ENCODE results near the gene C14orf39.

Gene C14orf39

GRCh38 chr14:60485598-60486251 is at the start of gene C14orf39:
TSS of gene C14orf39 (minus strand) at chr14:60486063. CDS start at chr14:60485078, 985 bp downstream.
- peak; percentile 61 for DNase-seq

- no peak for DNase-seq
Observed at GRCh38 chr14:60532442-60532841, 46.6 kb upstream of the C14orf39 start.

- DNase-seq, result peak; percentile 57
Observed at GRCh38 chr14:60515511-60516289, 29.8 kb upstream of the C14orf39 start.

GRCh38 chr14:60514741-60515491 is 29.1 kb upstream of the C14orf39 start:
- DNase-seq, result peak; percentile 58

- DNase-seq, result no peak
Observed at GRCh38 chr14:60514378-60514740, 28.5 kb upstream of the C14orf39 start.

- DNase-seq, result no peak
Observed at GRCh38 chr14:60512973-60513571, 27.2 kb upstream of the C14orf39 start.

- no peak for DNase-seq
Observed at GRCh38 chr14:60512126-60512525, 26.3 kb upstream of the C14orf39 start.

GRCh38 chr14:60510951-60511599 is 25.2 kb upstream of the C14orf39 start:
- no peak for DNase-seq

GRCh38 chr14:60510254-60510950 is 24.5 kb upstream of the C14orf39 start:
- DNase-seq, result peak; percentile 55

- DNase-seq, result peak; percentile 58
Observed at GRCh38 chr14:60509438-60510253, 23.8 kb upstream of the C14orf39 start.

- DNase-seq, result peak; percentile 56
Observed at GRCh38 chr14:60508707-60509437, 23.0 kb upstream of the C14orf39 start, which contains the start of gene SIX6. TSS of gene SIX6 (plus strand) at chr14:60509146. CDS start at chr14:60509399, 253 bp downstream.

- no peak for DNase-seq
Observed at GRCh38 chr14:60508363-60508706, 22.5 kb upstream of the C14orf39 start.

- DNase-seq, result no peak
Observed at GRCh38 chr14:60506985-60507829, 21.3 kb upstream of the C14orf39 start.

GRCh38 chr14:60506462-60506984 is 20.7 kb upstream of the C14orf39 start:
- DNase-seq, result no peak

GRCh38 chr14:60506010-60506409 is 20.1 kb upstream of the C14orf39 start:
- DNase-seq, result no peak

- DNase-seq, result no peak
Observed at GRCh38 chr14:60505448-60505847, 19.6 kb upstream of the C14orf39 start.

GRCh38 chr14:60502541-60502940 is 16.7 kb upstream of the C14orf39 start:
- no peak for DNase-seq

- no peak for DNase-seq
Observed at GRCh38 chr14:60495946-60496345, 10.1 kb upstream of the C14orf39 start.

GRCh38 chr14:60490270-60490669 is 4.4 kb upstream of the C14orf39 start:
- DNase-seq, result no peak
